NCI-H460 (cell line): ENCODE measurements around the gene NLGN1. TPM values are rescaled to one million over a fixed set of nuclear protein-coding genes. Genes with fewer than 3 reads are reported as not detected.

ENCODE experiments used
- DNase-seq: peaks from one replicate; pipeline ENCODE4 v3.0.0-alpha.2; 2016; ENCODE audit warnings: low read depth; ENCODE audit errors: extremely low read depth
- total RNA-seq: library from RNA; depleted of rRNA; stranded (reverse); fragments of >200 nt; shearing (Covaris generic); gene quantifications from 2 replicates; pipeline ENCODE4 v1.2.3, GENCODE V29; 2014

The NLGN1 gene
- total RNA-seq, 1 experiment from 2014 or later = 10.7 TPM

DNA sequence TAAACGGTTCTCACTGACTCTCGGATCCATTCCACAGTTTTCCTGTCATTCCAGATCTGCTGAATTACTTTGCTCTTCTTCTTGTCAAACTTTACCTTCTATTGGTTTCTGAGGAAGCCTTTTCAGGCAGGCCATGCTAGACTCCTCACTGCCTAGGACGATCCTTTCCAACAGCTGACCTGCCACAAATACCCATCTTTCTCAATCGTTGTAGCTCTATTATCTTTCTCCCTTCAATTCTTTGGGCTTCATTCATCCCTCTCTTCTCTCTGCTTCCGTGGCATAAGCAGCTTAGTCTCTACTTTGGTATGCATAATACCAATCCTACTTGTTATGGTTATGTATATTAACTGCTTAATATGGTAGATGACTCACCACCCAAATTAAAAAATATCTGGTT is 421.8 kb downstream of the NLGN1 start:
- no peak for DNase-seq

DNA sequence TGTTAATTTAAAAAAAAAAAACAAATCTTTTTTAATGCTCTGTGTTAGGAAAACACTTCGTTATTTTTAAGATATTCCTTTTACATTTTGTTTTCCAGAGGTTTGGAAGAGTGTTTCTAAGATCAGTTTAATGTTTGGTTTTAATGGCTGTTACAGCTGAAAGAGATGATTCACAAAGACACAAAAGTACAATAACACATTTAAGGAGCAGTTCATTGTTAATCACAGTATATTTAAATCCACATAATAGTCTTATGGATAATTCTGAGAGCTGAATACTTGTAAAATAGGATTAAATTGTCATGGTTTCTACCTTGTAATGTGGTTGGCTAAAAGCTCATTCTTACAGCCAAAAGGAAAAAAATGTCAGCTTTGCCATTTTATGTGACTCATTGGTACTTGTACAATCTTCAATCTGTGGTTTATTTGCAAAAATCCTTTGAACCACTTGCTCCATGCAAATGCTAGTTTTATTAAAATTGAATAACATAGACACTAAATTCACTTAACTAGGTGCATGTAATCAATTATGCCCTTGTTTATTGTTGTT is 426.4 kb downstream of the NLGN1 start:
- DNase-seq = no peak

DNA sequence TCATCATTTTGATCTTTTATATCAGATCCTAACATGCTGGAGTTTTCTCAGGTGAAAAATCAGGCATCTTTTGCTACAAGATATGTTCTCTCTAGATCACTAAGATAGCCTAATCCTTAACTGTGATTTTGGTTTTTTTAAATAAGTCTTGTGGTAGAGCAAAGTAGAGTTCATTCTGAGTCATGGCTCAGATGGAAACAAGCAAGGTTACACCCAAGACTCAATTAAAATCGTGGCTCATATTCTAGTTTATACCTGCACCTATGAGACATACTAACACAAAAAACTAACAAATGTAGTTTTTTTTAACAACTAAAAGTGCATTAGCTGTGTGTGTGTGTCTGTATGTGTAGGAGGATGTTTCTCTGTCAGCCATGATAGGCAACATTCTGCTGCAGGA is 428.2 kb downstream of the NLGN1 start:
- DNase-seq = no peak

DNA sequence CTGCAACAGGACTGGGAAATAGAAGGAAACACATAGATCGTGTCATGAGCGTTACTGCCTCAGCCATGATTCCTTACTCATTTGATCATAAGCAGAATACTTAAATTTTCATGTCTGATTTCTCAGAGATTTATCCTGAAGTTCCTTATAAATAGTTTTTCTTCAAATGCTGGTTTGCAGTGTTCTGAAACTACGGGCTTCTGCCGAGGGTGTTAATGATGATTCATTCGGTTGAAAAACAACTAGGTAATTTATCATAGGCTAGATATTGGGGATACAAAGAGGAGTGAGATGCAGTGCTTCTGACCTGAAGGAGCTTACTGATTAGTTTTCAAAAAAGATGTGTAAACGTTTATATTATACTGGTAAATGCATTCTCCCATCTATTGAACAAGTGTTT is 428.9 kb downstream of the NLGN1 start:
- DNase-seq = no peak

DNA sequence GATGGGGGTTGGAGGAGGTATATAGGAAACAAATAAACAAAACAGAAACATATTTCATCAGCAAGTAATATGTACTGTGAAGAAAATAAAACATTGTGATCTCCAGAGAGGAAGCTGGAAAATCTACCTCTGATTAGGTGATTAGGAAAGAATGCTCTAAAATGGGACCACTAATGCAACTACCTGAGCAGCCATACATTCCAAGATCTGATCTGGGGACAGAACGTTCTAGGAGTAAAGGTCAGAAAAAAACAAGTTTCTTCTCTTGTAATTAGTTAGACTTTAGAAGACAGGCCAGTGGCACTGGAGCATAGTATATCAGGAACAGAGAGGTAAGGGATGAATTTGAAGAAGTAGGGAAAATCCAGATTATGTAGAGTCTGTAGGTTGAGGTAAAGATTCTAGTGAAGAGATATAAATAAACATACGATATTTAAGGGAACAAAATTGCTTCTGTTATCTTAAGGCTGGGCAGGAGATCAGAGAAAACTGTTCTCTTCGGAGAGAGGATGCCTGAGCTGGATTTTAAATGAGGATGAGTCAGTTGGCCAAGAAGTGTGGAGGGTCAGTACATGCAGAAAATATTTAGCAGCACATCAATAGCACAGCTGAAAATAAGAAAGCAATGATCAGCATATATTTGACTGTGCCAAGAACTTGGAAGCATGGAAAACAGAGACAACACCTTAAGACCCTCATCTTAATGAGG is 429.5 kb downstream of the NLGN1 start:
- DNase-seq = no peak

DNA sequence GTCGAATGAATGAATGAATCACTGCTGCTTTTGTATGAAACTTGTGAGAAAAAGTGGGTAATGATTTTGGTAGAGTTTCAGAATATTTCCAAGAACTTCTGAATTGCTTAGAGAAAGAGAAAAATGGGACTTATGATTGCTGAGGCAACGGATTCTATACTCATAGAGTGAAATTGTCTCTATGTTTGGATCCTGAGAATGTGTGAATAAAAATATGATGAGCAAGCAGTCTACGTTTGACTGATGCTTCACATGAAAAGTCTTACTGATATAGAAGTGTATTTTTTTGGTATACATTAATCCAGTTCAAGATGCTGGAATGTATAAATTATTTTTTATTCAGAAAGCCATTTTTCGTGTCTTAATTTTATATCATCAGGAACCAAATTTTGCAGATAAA is 441.1 kb downstream of the NLGN1 start:
- DNase-seq = no peak

DNA sequence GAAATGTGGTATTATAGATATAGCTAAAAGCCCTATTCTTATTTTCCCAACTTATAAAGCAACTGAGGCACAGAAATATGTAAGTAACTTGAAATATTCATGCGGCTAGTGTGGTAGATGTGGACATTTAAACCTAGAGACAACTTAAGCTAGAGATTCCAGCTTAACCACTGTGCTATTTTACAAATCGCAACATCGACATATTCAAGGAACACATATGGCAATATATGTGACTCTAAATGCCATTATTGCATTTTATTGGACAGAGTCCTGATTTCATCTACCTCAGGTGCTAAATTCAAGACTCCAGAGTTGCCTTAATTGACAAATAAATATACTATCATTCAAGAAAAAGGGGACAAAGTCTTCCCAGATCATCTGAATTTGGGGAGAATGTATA is 442.3 kb downstream of the NLGN1 start:
- no peak for DNase-seq

DNA sequence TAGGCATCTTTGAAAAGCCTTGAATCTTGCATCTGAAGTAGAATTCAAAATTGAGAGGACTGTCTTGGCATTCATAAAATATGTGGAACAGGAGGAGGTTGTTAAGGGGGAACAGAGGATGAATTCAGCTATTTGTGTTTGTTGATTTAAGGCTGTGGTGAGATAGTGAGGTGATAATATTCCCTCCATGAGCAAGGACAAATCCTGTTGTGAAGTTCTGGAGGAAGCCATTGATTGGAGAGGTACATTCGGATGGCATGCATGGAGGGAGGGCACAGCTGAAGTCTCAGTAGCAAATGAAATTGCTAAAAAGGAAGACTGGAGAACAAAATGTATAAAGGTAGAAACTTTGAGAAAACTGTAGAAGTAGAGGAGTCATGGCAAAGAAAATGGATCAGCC is 443.8 kb downstream of the NLGN1 start:
- DNase-seq = no peak

DNA sequence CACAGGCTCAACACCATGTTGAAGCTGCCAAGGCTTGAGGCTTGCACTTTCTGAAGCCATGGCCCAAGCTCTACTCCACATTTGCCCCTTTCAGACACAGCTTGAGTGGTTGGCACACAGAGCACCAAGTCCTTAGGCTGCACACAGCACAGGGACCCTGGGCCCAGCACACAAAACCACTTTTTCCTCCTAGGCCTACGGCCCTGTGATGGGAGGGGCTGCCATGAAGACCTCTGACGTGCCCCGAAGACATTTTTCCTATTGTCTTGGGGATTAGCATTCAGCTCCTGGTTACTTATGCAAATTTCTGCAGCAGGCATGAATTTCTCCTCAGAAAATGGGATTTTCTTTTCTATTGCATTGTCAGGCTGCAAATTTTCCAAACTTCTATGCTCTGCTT is 445.5 kb downstream of the NLGN1 start:
- DNase-seq = no peak

DNA sequence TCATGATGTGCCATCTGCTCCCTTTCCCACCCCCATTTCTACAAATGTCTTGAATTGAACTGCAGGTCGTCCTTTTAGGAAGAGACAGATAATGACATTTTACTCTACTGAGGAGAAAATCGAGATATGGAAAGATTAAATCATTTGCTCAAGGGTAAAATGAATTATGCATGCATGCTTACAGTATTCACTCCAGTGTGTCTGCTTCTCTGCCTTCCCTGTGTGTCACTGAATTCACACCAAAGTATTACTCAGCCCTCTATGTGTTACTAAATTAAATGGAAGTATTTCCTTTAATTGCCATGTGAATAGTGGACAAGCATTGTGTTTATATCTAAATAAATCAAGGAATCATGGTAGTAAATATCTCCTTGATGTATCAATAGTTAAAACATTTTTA is 449.0 kb downstream of the NLGN1 start:
- DNase-seq = no peak

DNA sequence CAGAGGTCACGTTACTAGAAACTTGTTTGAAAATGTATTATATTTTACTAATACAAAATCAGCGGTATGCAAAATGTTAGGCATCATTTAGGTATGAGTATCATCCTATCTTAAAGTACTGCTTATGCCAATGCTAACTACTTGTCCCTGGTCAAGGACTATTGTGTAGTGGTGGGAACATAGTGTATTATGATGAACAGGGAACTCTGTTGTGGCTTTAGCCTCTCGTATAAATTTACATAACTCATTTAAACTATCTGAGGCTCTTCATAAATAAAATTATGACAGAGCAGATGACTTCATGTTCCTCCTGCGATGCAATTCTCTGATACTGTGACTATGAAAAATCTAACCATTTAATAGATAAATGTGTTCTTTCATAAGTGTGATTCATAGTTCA is 451.9 kb downstream of the NLGN1 start:
- DNase-seq = no peak

DNA sequence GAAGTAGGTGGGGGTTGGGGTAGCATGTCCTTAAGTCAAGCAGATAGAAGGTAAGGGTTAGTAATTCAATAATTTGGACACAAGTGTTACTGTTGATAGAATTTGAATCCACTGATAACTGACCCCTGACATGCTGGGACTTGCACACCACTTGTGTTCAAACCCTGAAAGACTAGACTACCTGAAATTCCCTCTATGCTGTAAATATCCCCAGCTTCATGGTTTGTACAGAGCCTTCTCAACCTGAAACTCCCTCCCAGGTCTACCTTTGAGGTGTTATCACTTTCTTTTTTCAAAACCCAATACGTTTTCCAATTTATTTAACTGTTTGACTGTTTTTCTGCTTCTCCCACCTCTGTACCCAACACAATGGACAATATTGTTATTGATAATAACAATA is 459.6 kb downstream of the NLGN1 start:
- no peak for DNase-seq

DNA sequence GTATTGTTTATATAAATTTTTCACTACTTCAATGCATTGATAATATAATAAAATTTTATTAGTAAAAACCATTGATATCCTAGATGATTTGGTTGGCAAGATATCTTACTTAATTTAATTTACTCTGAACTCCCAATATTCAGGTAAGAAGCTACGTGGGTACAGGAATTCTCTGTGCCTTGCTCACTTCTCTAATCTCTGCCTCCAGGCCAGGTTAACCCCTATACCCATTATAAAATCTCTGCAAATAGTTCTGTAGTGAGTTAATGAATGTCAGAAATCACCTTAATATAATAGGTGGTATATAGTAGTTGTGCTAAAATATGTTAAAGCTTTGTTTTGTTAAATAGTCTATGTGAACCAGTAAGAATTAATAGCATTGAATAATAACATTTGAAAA is 465.2 kb downstream of the NLGN1 start:
- no peak for DNase-seq

DNA sequence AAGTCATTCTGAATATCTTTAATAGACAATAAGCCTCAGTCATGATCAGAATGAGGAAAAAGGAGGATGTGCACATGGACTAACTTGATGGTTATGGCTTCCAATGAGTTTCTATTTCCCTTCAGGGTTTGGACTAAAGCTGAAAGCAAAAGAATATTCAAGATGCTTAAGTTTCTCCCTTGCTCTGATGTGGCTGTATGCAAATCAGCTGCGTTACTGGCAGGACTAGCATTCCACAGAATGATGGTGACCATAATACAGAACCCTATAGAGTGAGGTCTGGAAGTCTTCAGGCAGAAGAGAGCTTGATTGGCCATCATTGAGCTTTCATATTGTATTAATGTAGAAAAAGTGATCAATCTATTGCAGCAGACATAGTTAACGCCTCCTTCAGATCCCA is 466.0 kb downstream of the NLGN1 start:
- DNase-seq = no peak

DNA sequence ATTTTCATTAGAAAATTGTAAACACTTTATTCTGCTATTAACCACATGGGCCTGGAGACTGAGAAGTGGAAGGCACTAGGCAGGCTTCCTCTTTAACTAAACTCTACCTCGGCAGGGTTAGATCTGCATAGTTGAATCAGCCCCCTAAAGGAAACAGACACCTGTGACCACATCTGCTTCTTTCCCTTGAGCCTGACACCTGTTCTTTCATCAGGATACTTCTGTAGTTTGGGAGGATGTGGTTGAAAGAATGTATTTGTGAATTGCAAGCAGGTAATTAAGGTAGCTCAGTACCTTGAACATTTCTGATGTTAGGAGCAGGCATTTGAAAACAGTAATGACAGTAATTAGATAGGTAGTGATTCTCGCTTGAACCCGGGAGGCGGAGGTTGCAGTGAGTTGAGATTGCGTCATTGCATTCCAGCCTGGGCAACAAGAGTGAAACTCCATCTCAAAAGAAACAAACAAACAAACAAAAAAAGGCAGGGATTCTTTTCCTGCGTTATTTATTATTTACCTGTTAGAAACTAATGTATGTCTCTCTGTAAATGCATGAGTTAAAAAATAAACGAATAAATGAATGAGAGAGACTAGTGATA is 468.5 kb downstream of the NLGN1 start:
- no peak for DNase-seq

DNA sequence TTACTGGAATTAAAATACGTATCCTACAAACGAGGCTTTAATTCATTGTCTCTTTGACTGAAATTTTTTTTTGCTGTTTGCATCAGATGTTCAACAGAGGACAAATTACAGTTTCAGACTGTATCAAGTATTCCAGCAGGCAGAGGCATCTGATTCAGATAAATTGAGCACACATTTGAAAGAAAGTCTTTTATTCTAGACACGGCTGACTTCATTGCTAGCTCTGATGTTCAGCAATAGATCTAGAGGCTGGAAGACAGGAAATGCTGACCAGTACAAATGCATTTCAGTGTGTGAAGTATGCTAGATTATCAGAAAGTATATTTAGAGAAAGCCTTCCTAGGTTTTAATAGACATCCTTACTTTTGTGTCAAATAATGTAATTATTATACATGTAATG is 472.2 kb downstream of the NLGN1 start:
- no peak for DNase-seq

DNA sequence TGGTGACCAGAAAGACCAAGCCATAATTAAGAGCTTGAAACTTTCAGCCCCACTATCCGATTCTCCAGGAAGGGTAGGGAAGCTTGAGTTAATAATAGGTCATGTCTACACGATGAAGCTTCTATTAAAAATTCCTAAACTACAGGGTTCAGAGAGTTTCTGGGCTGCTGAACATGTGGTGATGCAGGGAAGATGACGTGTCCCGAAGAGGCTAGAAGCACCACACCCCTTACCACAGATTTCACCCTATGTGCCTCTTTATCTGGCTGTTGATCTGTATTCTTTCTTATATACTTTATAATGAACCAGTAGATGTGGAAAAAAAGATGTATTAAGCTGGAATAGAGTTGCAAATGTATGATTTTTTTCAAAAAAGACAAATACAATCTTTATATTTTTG is 473.4 kb downstream of the NLGN1 start:
- DNase-seq = no peak

DNA sequence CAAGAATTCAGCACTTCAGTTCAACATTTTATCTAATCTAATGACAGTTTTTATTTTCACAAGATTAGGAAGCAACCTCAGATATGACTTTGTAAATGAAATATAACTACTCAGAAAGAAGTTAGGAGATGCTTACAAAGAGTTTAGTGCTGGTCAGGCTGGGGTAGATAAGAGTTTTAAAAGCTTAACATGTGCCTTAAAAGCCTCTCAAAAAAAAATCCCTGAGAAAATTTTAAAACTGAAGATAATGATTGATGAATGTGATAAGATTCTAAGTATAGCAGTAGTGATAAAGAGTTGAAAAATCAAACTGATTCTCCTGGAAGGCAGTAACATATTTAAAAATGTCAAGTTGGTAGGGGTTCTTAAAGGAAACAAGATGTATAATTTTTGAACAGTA is 478.2 kb downstream of the NLGN1 start:
- no peak for DNase-seq

DNA sequence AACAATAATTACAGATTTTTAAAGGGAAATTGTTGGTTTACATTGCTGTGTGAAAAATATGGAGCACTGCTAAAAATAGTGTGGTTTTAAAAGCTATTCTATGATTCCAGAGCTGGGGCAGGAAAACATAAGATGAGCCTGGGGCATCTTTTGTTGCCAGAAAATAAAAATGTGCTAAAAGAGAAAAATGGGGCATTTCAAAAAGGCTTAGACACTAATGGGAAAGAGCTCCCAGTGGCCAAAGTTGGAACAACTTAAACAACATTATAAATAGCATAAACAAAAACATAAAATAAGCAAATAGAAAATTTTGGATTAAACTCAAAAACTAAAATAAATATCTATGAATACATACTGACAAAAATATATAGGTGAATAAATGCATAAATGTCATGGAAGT is 478.9 kb downstream of the NLGN1 start:
- no peak for DNase-seq

DNA sequence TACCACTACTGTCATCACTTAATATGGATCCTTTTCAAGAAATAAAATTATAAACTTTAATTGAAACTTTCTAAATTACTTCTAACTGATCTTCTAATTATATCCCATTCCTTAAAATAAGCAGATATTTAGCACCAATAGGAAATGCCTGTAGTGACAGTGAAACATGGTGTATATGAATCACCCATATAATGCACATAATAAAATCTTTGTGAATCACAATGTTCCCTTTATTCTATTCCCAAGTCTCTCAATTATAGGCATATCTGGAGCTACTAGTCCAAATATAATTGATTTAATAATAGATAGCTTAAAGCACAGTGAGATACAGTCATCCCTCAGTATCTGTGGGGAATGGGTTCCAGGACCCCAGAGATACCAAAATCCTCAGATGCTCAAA is 490.3 kb downstream of the NLGN1 start:
- no peak for DNase-seq

DNA sequence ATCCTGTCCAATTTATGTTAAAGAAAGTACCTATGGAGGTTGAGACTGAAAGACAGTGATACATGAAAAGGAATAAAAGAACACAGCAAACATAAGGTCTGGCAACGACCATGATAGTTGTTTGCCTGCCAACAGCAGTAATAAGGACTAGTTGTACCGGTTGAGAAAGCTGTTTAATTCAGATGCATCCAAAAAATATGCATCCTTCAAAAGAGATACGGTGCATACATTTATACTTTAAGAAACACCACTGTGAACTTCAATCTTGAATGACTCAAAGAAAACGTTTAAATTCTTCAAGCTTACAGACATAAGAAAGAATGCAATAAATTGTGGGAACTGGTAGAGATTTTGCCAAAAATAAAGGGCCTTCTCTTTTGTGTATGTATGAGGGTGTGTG is 492.1 kb downstream of the NLGN1 start:
- no peak for DNase-seq

DNA sequence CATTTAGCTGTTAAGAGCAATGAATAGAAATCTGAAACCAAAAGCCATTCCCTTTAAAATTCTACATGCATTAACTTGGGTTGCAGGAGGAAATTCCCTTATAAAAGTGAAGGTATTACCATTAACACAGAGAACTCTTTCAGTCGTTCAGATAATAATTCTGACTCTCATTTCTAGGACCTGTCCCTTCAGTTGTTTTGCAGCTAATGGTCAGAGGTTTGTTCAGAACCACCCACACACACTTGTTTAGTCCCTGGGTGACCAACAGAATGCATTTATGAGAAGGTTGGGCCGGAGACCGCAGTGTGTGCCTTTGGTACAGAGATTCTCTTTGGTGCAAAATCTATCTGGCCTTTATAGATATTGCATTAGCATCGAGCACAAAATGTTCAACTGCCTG is 492.5 kb downstream of the NLGN1 start:
- no peak for DNase-seq
